Astrocyte (in vitro differentiated cells and primary cell): ENCODE results near the gene IRGQ. TPM values are rescaled to one million over a fixed set of nuclear protein-coding genes. Genes with fewer than 3 reads are reported as not detected.

Experiments
- DNase-seq: peaks from one replicate; pipeline ENCODE4 v3.0.0-alpha.2; 2010; ENCODE audit warnings: low read depth
- FAIRE-seq: peaks from 2 replicates; lab custom pipeline; 2011; peaks lifted over from hg19 to GRCh38; lab: Jason Lieb, UNC
- H2AFZ ChIP-seq: 2 replicates; pipeline ENCODE4 v1.6.0; 2012; ENCODE audit warnings: low read depth, low read length, inconsistent platforms
- H3K27ac ChIP-seq: 2 replicates; pipeline ENCODE4 v1.5.1; 2011; ENCODE audit warnings: low read depth, low read length, inconsistent platforms
- H3K27me3 ChIP-seq: 2 replicates; pipeline ENCODE4 v1.6.0; 2011; ENCODE audit warnings: low read length, inconsistent platforms; ENCODE audit not compliant: insufficient read depth
- H3K36me3 ChIP-seq: 2 replicates; pipeline ENCODE4 v1.5.1; 2011; ENCODE audit warnings: low read length, inconsistent platforms; ENCODE audit not compliant: insufficient read depth
- H3K4me1 ChIP-seq: 2 replicates; pipeline ENCODE4 v1.5.1; 2011; ENCODE audit warnings: low read length, inconsistent platforms; ENCODE audit not compliant: insufficient read depth
- H3K4me2 ChIP-seq: 2 replicates; pipeline ENCODE4 v1.6.0; 2012; ENCODE audit warnings: low read length, inconsistent platforms
- H3K4me3 ChIP-seq: 2 replicates; pipeline ENCODE4 v1.5.1; 2011; ENCODE audit warnings: low read depth, mild to moderate bottlenecking, low read length, inconsistent platforms; ENCODE audit not compliant: insufficient read depth
- H3K79me2 ChIP-seq: 2 replicates; pipeline ENCODE4 v1.6.0; 2012; ENCODE audit warnings: mild to moderate bottlenecking, low read length, inconsistent platforms; ENCODE audit not compliant: insufficient read depth
- H3K9ac ChIP-seq: 2 replicates; pipeline ENCODE4 v1.6.0; 2012; ENCODE audit warnings: mild to moderate bottlenecking, low read length, inconsistent platforms
- H3K9me3 ChIP-seq: 2 replicates; pipeline ENCODE4 v1.5.1; 2012; ENCODE audit warnings: low read depth, mild to moderate bottlenecking, low read length, inconsistent platforms; ENCODE audit not compliant: insufficient read depth
- H4K20me1 ChIP-seq: 2 replicates; pipeline ENCODE4 v1.6.0; 2012; ENCODE audit warnings: low read length, inconsistent platforms; ENCODE audit not compliant: insufficient read depth
- H3K27ac Mint-ChIP-seq: one replicate; pipeline ENCODE4 v1.8.0; 2021; ENCODE audit warnings: mild to moderate bottlenecking, mixed read lengths; ENCODE audit not compliant: unreplicated experiment
- H3K27me3 Mint-ChIP-seq: one replicate; pipeline ENCODE4 v1.8.0; 2021; ENCODE audit warnings: low read depth, mixed read lengths; ENCODE audit not compliant: unreplicated experiment
- H3K36me3 Mint-ChIP-seq: one replicate; pipeline ENCODE4 v1.8.0; 2021; ENCODE audit warnings: low read depth, mixed read lengths; ENCODE audit not compliant: unreplicated experiment
- H3K4me1 Mint-ChIP-seq: one replicate; pipeline ENCODE4 v1.8.0; 2021; ENCODE audit warnings: low read depth, mixed read lengths; ENCODE audit not compliant: unreplicated experiment
- H3K4me3 Mint-ChIP-seq: one replicate; pipeline ENCODE4 v1.8.0; 2021; ENCODE audit warnings: mild to moderate bottlenecking, moderate library complexity, mixed read lengths; ENCODE audit not compliant: unreplicated experiment
- H3K9me3 Mint-ChIP-seq: one replicate; pipeline ENCODE4 v1.8.0; 2021; ENCODE audit warnings: mild to moderate bottlenecking, mixed read lengths; ENCODE audit not compliant: unreplicated experiment
- CTCF ChIP-seq: IDR thresholded peaks from 2 replicates; pipeline ENCODE4 v1.5.1; 2011; ENCODE audit warnings: low read depth, mild to moderate bottlenecking, inconsistent platforms, low read length, moderate library complexity; ENCODE audit not compliant: insufficient read depth
- EZH2 ChIP-seq: IDR thresholded peaks from 2 replicates; pipeline ENCODE4 v1.6.1; 2012; ENCODE audit warnings: mild to moderate bottlenecking, low read length, inconsistent platforms; ENCODE audit not compliant: insufficient read depth
- total RNA-seq: library from RNA; stranded (reverse); gene quantifications from 2 replicates; pipeline ENCODE4 v1.2.1, GENCODE V29; 2021

IRGQ gene
- total RNA-seq, 1 donor from 2014 or later, result 60.7 TPM

- no peak overlapping the region for H3K27ac ChIP-seq
- no peaks in the 10 kb centered on the region for H3K27me3 ChIP-seq
- Mint-ChIP-seq H3K36me3 (peaks cover 3% of the 10 kb centered on the region), H3K4me1 (peaks cover 7% of the 10 kb centered on the region), H3K9me3 (no peaks in the 10 kb centered on the region), H3K27me3 (no peaks in the 10 kb centered on the region), H3K4me3 (no peak overlapping the region), H3K27ac (no peak overlapping the region)
- no peak overlapping the region for H3K4me3 ChIP-seq
- FAIRE-seq, result no peak
- TF ChIP-seq EZH2 (no peak), CTCF (no peak)
- no peaks in the 10 kb centered on the region for H3K79me2 ChIP-seq
- no peak overlapping the region for H2AFZ ChIP-seq
- H3K9ac ChIP-seq, result no peak overlapping the region
- H3K36me3 ChIP-seq, result no peaks in the 10 kb centered on the region
- no peak overlapping the region for H3K4me2 ChIP-seq
- no peaks in the 10 kb centered on the region for H3K9me3 ChIP-seq
- peaks cover 20% of the 10 kb centered on the region for H3K4me1 ChIP-seq
- no peaks in the 10 kb centered on the region for H4K20me1 ChIP-seq
- no peak for DNase-seq
These were observed 35.6 kb upstream of the IRGQ start for GRCh38 chr19:43631491-43631890.

DNA sequence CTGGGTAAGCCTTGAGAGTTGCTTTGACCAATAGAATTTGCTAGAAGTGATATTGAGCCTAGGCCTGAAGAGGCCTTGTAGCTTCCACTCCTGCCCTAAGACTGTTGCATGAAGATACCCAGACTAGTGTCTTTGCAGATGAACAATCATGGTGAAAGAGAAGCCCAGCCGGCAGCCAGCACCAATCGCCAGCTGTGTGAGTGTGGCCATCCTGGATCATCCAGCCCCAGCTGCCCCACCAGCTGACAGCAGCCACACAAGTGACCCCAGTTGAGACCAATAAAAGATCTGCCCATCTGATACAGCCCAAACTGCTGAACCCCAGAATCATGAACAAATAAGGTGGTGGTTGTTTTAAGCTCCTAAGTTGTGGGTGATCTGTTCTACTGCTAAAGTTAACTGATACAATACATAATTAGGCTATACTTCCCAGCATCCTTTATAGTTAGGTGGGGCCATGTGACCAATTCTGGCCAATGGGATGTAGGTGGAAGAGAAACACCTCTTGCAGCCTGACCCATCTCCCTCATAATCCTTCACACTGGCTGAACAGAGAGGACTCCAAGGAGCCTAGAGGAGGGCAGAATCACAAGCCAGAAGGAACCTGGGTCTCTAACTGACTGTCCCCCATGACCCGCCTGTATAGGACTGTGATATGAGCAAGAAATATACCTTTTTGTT lies 32.9 kb upstream of the IRGQ start:
- Histone ChIP-seq H3K9ac (no peak overlapping the region), H4K20me1 (no peaks in the 10 kb centered on the region), H3K36me3 (no peaks in the 10 kb centered on the region), H3K4me2 (no peak overlapping the region), H2AFZ (no peak overlapping the region), H3K79me2 (no peaks in the 10 kb centered on the region), H3K4me1 (no peaks in the 10 kb centered on the region), H3K9me3 (no peaks in the 10 kb centered on the region), H3K4me3 (no peak overlapping the region), H3K27ac (no peak overlapping the region), H3K27me3 (no peaks in the 10 kb centered on the region)
- Mint-ChIP-seq H3K4me1 (no peaks in the 10 kb centered on the region), H3K4me3 (no peak overlapping the region), H3K36me3 (peaks cover 3% of the 10 kb centered on the region), H3K27ac (no peak overlapping the region), H3K9me3 (no peaks in the 10 kb centered on the region), H3K27me3 (no peaks in the 10 kb centered on the region)
- no peak for TF ChIP-seq CTCF
- no peak for TF ChIP-seq EZH2
- no peak for DNase-seq
- FAIRE-seq, result no peak

- no peak for DNase-seq
- Mint-ChIP-seq H3K27ac (no peak overlapping the region), H3K4me3 (no peak overlapping the region), H3K9me3 (no peaks in the 10 kb centered on the region), H3K36me3 (peaks cover 4% of the 10 kb centered on the region), H3K4me1 (no peaks in the 10 kb centered on the region), H3K27me3 (no peaks in the 10 kb centered on the region)
- Histone ChIP-seq H3K9me3 (no peaks in the 10 kb centered on the region), H3K27ac (no peak overlapping the region), H3K27me3 (no peaks in the 10 kb centered on the region), H3K9ac (no peak overlapping the region), H3K79me2 (no peaks in the 10 kb centered on the region), H3K36me3 (no peaks in the 10 kb centered on the region), H2AFZ (no peak overlapping the region), H4K20me1 (no peaks in the 10 kb centered on the region), H3K4me3 (no peak overlapping the region), H3K4me1 (no peaks in the 10 kb centered on the region), H3K4me2 (no peak overlapping the region)
- no peak for FAIRE-seq
- TF ChIP-seq EZH2, result no peak
- TF ChIP-seq CTCF, result no peak
These were observed 30.9 kb upstream of the IRGQ start for GRCh38 chr19:43626838-43627237.
